Stomach (tissue), 4 donors: ENCODE data around the gene CD80.

Experiments
- CTCF ChIP-seq, 7 experiments: fragments of 450-650 bp in 4 of 7; fragments of 200-600 bp in 3 of 7; sonication (generic) in 3 of 7; IDR thresholded peaks; one replicate each; pipeline ENCODE4 v1.5.1; 2016 to 2019; ENCODE audit warnings: antibody characterized with exemption in 7 of 7, control low read depth in 2 of 7, mild to moderate bottlenecking in 1 of 7
- EP300 ChIP-seq: sonication (generic); formaldehyde crosslinking; IDR thresholded peaks from one replicate; pipeline ENCODE4 v1.6.1; 2017; ENCODE audit warnings: antibody characterized with exemption
- POLR2A ChIP-seq, 4 donors: fragments of 450-650 bp; IDR thresholded peaks; one replicate each; pipeline ENCODE4 v1.6.1; 2016; ENCODE audit warnings: antibody characterized with exemption in 4 of 4, control low read depth in 2 of 4, mild to moderate bottlenecking in 1 of 4, moderate library complexity in 1 of 4

- TF ChIP-seq POLR2A (IDR thresholded peaks at IDR 0.05) = no peak
- no peak for TF ChIP-seq CTCF (IDR thresholded peaks at IDR 0.05)
- TF ChIP-seq EP300 = no peak
These were observed 25.8 kb upstream of the CD80 start for GRCh38 chr3:119585208-119585607.
